Erythroblast (primary cell): ENCODE results near the gene CCDC88B.

ENCODE experiments used
- GATA1 ChIP-seq: IDR thresholded peaks from 2 replicates; pipeline ENCODE4 v1.6.1; 2011; ENCODE audit warnings: low read depth, mild to moderate bottlenecking, control low read depth, low read length, moderate library complexity
- POLR2A ChIP-seq: IDR thresholded peaks from 2 replicates; pipeline ENCODE4 v1.6.1; 2011; ENCODE audit warnings: mild to moderate bottlenecking, low read length

- TF ChIP-seq POLR2A (no peak), GATA1 (no peak)
Measured at GRCh38 chr11:64401775-64402174, 61.8 kb downstream of the CCDC88B start.
